B cell (primary cell): ENCODE data around the gene TTC13. TPM values are rescaled to one million over a fixed set of nuclear protein-coding genes. Genes with fewer than 3 reads are reported as not detected.
A peak's percentile ranks its signal among the peaks of the same experiment; 100 is the strongest.

Source experiments
- ATAC-seq: fragments of 200-7000 bp; cut with Tn5 transposase; one replicate; pipeline ENCODE4 v1.10.0; 2021; ENCODE audit warnings: low read depth, mild to moderate bottlenecking, moderate number of reproducible peaks, moderate library complexity
- CTCF ChIA-PET: fragments of 350-600 bp; sonication (Branson Sonifier 250); formaldehyde crosslinking; loops from one replicate; lab custom pipeline; 2021; ENCODE audit warnings: antibody characterized with exemption, inconsistent platforms; lab: Charles Lee
- POLR2A ChIA-PET: fragments of 350-600 bp; sonication (Branson Sonifier 250); formaldehyde crosslinking; loops from one replicate; lab custom pipeline; 2021; ENCODE audit warnings: antibody characterized with exemption; lab: Charles Lee
- DNase-seq: peaks from one replicate; pipeline ENCODE4 v3.0.0; 2013
- H2AFZ ChIP-seq: 2 replicates; pipeline ENCODE4 v1.6.1; 2012; ENCODE audit warnings: mild to moderate bottlenecking, low read depth, low read length; ENCODE audit not compliant: insufficient read depth, poor library complexity, severe bottlenecking
- H3K27ac ChIP-seq, 2 donors: 1 replicate in 1 of 2; 2 replicates in 1 of 2; pipeline ENCODE4 v1.5.1; 2012 to 2013; ENCODE audit warnings: low read length in 2 of 2, mild to moderate bottlenecking in 2 of 2, moderate library complexity in 1 of 2
- H3K27me3 ChIP-seq, 4 experiments: fragments of 200-600 bp in 1 of 4; sonication (generic) in 1 of 4; replicated peaks in 1 of 4; 1 replicate in 2 of 4; 2 replicates in 2 of 4; pipeline versions ENCODE4 v1.6.1 to v1.7.0; 2013 to 2016; ENCODE audit warnings: low read length in 3 of 4, mild to moderate bottlenecking in 2 of 4, mixed read lengths in 1 of 4, moderate library complexity in 1 of 4; ENCODE audit not compliant: insufficient read depth in 4 of 4, control insufficient read depth in 3 of 4; ENCODE audit errors: control extremely low read depth in 1 of 4
- H3K36me3 ChIP-seq, 2 experiments: replicated peaks in 1 of 2; 1 replicate in 1 of 2; 2 replicates in 1 of 2; pipeline versions ENCODE4 v1.6.1 to v1.7.1; 2013; ENCODE audit warnings: low read length in 1 of 2; ENCODE audit not compliant: insufficient read depth in 2 of 2, control insufficient read depth in 1 of 2; ENCODE audit errors: control extremely low read depth in 1 of 2, extremely low read depth in 1 of 2
- H3K4me1 ChIP-seq, 2 donors: fragments of 200-600 bp in 1 of 2; sonication (generic) in 1 of 2; 1 replicate in 1 of 2; 2 replicates in 1 of 2; pipeline versions ENCODE4 v1.5.1 to v1.6.1; 2013 to 2017; ENCODE audit warnings: low read length in 2 of 2; ENCODE audit not compliant: control insufficient read depth in 2 of 2, insufficient read depth in 2 of 2
- H3K4me2 ChIP-seq: replicated peaks from 2 replicates; pipeline ENCODE3; 2012; ENCODE audit warnings: mild to moderate bottlenecking, low read depth, low read length; ENCODE audit not compliant: poor library complexity, severe bottlenecking
- H3K4me3 ChIP-seq, 5 experiments: fragments of 200-600 bp in 1 of 5; sonication (generic) in 1 of 5; 1 replicate in 3 of 5; 2 replicates in 2 of 5; pipeline versions ENCODE4 v1.5.1 to v1.7.0; 2011 to 2016; ENCODE audit warnings: low read length in 4 of 5, mild to moderate bottlenecking in 4 of 5, low read depth in 2 of 5, control low read depth in 1 of 5, moderate library complexity in 1 of 5; ENCODE audit not compliant: insufficient read depth in 1 of 5; ENCODE audit errors: control extremely low read depth in 1 of 5, extremely low read depth in 1 of 5
- H3K79me2 ChIP-seq: fragments of 200-600 bp; sonication (generic); one replicate; pipeline ENCODE4 v1.6.0; 2016; ENCODE audit warnings: low read length; ENCODE audit not compliant: control insufficient read depth, insufficient read depth
- H3K9ac ChIP-seq: fragments of 200-600 bp; sonication (generic); 2 replicates; pipeline ENCODE4 v1.6.1; 2017; ENCODE audit warnings: mild to moderate bottlenecking, low read length, moderate library complexity
- H3K9me3 ChIP-seq, 3 donors: one replicate each; pipeline versions ENCODE4 v1.6.1 to v1.7.1; 2013; ENCODE audit warnings: low read length in 2 of 3; ENCODE audit not compliant: control insufficient read depth in 2 of 3, insufficient read depth in 1 of 3; ENCODE audit errors: control extremely low read depth in 1 of 3
- H4K20me1 ChIP-seq: 2 replicates; pipeline ENCODE4 v1.6.0; 2012; ENCODE audit warnings: mild to moderate bottlenecking, low read length; ENCODE audit not compliant: insufficient read depth, control insufficient read depth, poor library complexity, severe bottlenecking
- H3K27ac Mint-ChIP-seq: one replicate; pipeline ENCODE4 v1.8.0; 2021; ENCODE audit warnings: mixed read lengths
- H3K27me3 Mint-ChIP-seq: one replicate; pipeline ENCODE4 v1.8.0; 2021; ENCODE audit warnings: mixed read lengths
- H3K4me1 Mint-ChIP-seq: one replicate; pipeline ENCODE4 v1.8.0; 2021; ENCODE audit warnings: mixed read lengths
- H3K4me3 Mint-ChIP-seq: one replicate; pipeline ENCODE4 v1.8.0; 2021; ENCODE audit warnings: mixed read lengths
- H3K9me3 Mint-ChIP-seq: one replicate; pipeline ENCODE4 v1.8.0; 2022; ENCODE audit warnings: mixed read lengths; ENCODE audit not compliant: insufficient read depth
- CTCF ChIP-seq: fragments of 200-600 bp; IDR thresholded peaks from one replicate; pipeline ENCODE4 v1.8.0; 2022; ENCODE audit warnings: antibody characterized with exemption, mild to moderate bottlenecking
- EZH2 ChIP-seq: IDR thresholded peaks from 2 replicates; pipeline ENCODE4 v1.6.1; 2012; ENCODE audit warnings: borderline replicate concordance, low read depth, mild to moderate bottlenecking, moderate library complexity, low read length; ENCODE audit not compliant: insufficient read depth, poor library complexity, severe bottlenecking
- WGBS: methylation state at CpG from one replicate; pipeline ENCODE4 v1.1.5; 2013; ENCODE audit warnings: missing lambda C conversion rate; ENCODE audit not compliant: insufficient coverage; 5-methylcytosine and 5-hydroxymethylcytosine counted together
- intact Hi-C: fragments of 100-400 bp; cut with micrococcal nuclease; formaldehyde crosslinking; loops from one replicate; pipeline ENCODE4 v1.10.0; 2022
- polyA plus RNA-seq: library from polyadenylated mRNA; depleted of rRNA; stranded (reverse); fragments of >200 nt; gene quantifications from 2 replicates; pipeline ENCODE4 v1.2.3, GENCODE V29; 2012
- total RNA-seq, 2 donors: library from RNA; stranded (reverse); fragments of 120-200 nt in 1 of 2; gene quantifications; 1 replicate in 1 of 2; 2 replicates in 1 of 2; pipeline versions ENCODE4 v1.2.3 to v1.2.4, GENCODE V29; 2013 to 2022

Gene TTC13
- total and polyA plus RNA-seq, 2 donors (not counting 1 experiment from before 2014, with no cell fraction given): 33.9 to 55.0 TPM

GRCh38 chr1:231027971-231028370, 49.3 kb upstream of the TTC13 start:
- H3K4me3 ChIP-seq: no peak overlapping the region
- ChIA-PET CTCF (no interaction called here), POLR2A (no interaction called here)
- H3K36me3 ChIP-seq: no peaks in the 10 kb centered on the region
- H3K9me3 Mint-ChIP-seq: no peaks in the 10 kb centered on the region
- ATAC-seq: no peak
- intact Hi-C loops: no loop called here
- H3K27me3 ChIP-seq: no peaks in the 10 kb centered on the region
- no peaks in the 10 kb centered on the region for H3K9me3 ChIP-seq
- H3K27me3 Mint-ChIP-seq: no peaks in the 10 kb centered on the region
- no peak overlapping the region for H3K4me3 Mint-ChIP-seq
- H4K20me1 ChIP-seq: no peaks in the 10 kb centered on the region
- H3K27ac Mint-ChIP-seq: no peak overlapping the region
- H3K9ac ChIP-seq: no peak overlapping the region
- H3K27ac ChIP-seq: no peak overlapping the region
- H3K4me2 ChIP-seq: no peak overlapping the region
- peak overlapping the region; percentile 35 for H2AFZ ChIP-seq
- H3K79me2 ChIP-seq: peaks cover 5% of the 10 kb centered on the region
- TF ChIP-seq CTCF (no peak), EZH2 (no peak)
- no peak for DNase-seq
- peaks cover 7% of the 10 kb centered on the region for H3K4me1 Mint-ChIP-seq
- 99% methylated on average over 7 of the region's 10 CpGs for WGBS
- peaks cover 0 to 3% of the 10 kb centered on the region in 2 donors for H3K4me1 ChIP-seq

DNA sequence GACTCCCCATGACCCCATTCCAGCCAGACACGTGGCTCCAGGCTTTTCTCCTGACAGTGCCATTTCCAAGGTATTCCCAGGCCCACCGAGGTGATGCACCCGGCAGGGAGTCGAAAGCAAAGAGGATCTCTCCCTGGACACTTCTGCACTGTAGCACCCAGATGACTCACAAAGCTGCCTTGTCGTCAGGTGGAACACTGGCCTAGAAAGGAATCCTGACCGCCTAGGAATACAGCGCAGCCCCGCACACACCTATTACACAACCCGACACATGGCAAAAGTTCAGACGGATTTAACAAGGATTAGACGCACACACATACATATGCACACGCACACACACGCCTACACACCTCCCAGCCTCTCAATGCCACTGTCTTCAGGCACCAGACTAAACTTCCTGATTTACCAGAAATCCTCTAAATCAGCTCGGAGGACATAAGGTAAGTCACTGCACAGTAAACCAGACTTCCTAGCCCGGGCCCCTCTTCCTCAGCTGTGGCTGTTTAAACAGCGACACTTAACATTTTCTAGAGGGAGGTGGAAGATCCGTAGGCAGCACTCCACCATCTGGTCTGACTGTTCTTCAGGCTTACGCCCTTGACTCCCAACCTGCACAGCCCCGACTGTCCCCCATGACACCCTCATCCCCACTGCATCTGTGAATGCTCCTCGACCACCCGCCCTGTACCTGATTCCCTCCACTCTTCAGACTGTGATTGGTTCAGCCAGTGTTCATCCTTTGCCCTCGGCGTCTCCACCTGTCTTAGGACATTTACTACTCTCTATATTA, 48.7 kb upstream of the TTC13 start:
- no peaks in the 10 kb centered on the region for H3K27me3 Mint-ChIP-seq
- Histone ChIP-seq H3K27me3 (no peaks in the 10 kb centered on the region), H2AFZ (no peak overlapping the region), H4K20me1 (no peaks in the 10 kb centered on the region), H3K36me3 (no peaks in the 10 kb centered on the region), H3K27ac (no peak overlapping the region), H3K4me1 (peaks cover 0 to 3% of the 10 kb centered on the region in 2 donors), H3K9me3 (no peaks in the 10 kb centered on the region), H3K9ac (no peak overlapping the region), H3K4me3 (no peak overlapping the region), H3K4me2 (no peak overlapping the region), H3K79me2 (peaks cover 5% of the 10 kb centered on the region)
- intact Hi-C loops: no loop called here
- H3K4me3 Mint-ChIP-seq: no peak overlapping the region
- CTCF ChIA-PET: no interaction called here
- 88% methylated on average over 22 of the region's 23 CpGs for WGBS
- TF ChIP-seq CTCF (no peak), EZH2 (no peak)
- POLR2A ChIA-PET: no interaction called here
- ATAC-seq: no peak
- no peak for DNase-seq
- H3K4me1 Mint-ChIP-seq: peaks cover 5% of the 10 kb centered on the region
- no peaks in the 10 kb centered on the region for H3K9me3 Mint-ChIP-seq
- no peak overlapping the region for H3K27ac Mint-ChIP-seq
